Adipocyte (in vitro differentiated cells): ENCODE results near the gene GIT2.

Source experiments
- DNase-seq: peaks from one replicate; pipeline ENCODE4 v3.0.0-alpha.2; 2015; ENCODE audit warnings: low read depth
- H3K27me3 ChIP-seq: replicated peaks from 2 replicates; pipeline ENCODE4 v1.7.0; 2013; ENCODE audit warnings: mild to moderate bottlenecking, low read length, moderate library complexity; ENCODE audit not compliant: control insufficient read depth, insufficient read depth
- H3K36me3 ChIP-seq: 2 replicates; pipeline ENCODE4 v1.7.0; 2013; ENCODE audit warnings: low read length, mild to moderate bottlenecking, moderate library complexity; ENCODE audit not compliant: control insufficient read depth, insufficient read depth, severe bottlenecking
- H3K4me1 ChIP-seq: 2 replicates; pipeline ENCODE4 v1.7.0; 2013; ENCODE audit warnings: mild to moderate bottlenecking, low read length, moderate library complexity; ENCODE audit not compliant: control insufficient read depth, insufficient read depth
- H3K4me3 ChIP-seq: 2 replicates; pipeline ENCODE4 v1.7.0; 2013; ENCODE audit warnings: mild to moderate bottlenecking, low read length, moderate library complexity
- H3K9ac ChIP-seq: 2 replicates; pipeline ENCODE4 v1.7.0; 2013; ENCODE audit warnings: mild to moderate bottlenecking, low read length, moderate library complexity
- H3K9me3 ChIP-seq: 2 replicates; pipeline ENCODE4 v1.7.0; 2013; ENCODE audit warnings: mild to moderate bottlenecking, low read length, moderate library complexity; ENCODE audit not compliant: control insufficient read depth

Gene GIT2

GRCh38 chr12:109958374-109958773, 37.8 kb downstream of the GIT2 start:
- no peak for DNase-seq
- Histone ChIP-seq H3K4me3 (no peak overlapping the region), H3K27me3 (no peaks in the 10 kb centered on the region), H3K9ac (no peak overlapping the region), H3K9me3 (no peaks in the 10 kb centered on the region), H3K36me3 (peaks cover 51% of the 10 kb centered on the region), H3K4me1 (peaks cover 11% of the 10 kb centered on the region)

DNA sequence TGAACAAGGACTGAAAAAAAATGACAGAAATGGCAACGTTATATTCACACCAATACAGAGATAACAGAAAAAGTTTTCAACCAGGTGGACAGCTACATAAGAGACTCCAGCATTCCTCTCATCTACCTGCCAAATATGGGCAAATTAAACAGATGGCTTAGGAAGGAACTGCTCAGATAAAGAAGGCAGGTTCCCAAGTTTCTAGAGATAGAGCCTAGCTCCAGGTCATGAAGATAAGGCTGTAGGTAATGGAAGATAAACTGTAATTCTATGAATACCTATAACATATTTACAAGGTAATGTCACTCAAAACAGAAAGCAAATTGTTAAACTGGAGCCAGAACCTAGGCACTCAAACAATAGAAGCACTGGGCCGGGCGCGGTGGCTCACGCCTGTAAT, 42.5 kb downstream of the GIT2 start:
- Histone ChIP-seq H3K27me3 (no peaks in the 10 kb centered on the region), H3K4me1 (peaks cover 41% of the 10 kb centered on the region), H3K9me3 (no peaks in the 10 kb centered on the region), H3K9ac (no peak overlapping the region), H3K36me3 (peaks cover 49% of the 10 kb centered on the region), H3K4me3 (no peak overlapping the region)
- no peak for DNase-seq

- no peak overlapping the region for H3K4me3 ChIP-seq
- DNase-seq: no peak
- no peaks in the 10 kb centered on the region for H3K27me3 ChIP-seq
- H3K9me3 ChIP-seq: no peaks in the 10 kb centered on the region
- no peak overlapping the region for H3K9ac ChIP-seq
- peaks cover 42% of the 10 kb centered on the region for H3K36me3 ChIP-seq
- H3K4me1 ChIP-seq: peaks cover 49% of the 10 kb centered on the region
Observed at GRCh38 chr12:109952873-109953272, 43.3 kb downstream of the GIT2 start.

- H3K9ac ChIP-seq: peak overlapping the region; percentile 73
- peaks cover 55% of the 10 kb centered on the region for H3K4me1 ChIP-seq
- no peaks in the 10 kb centered on the region for H3K27me3 ChIP-seq
- DNase-seq: no peak
- H3K9me3 ChIP-seq: no peaks in the 10 kb centered on the region
- peak overlapping the region; percentile 49 for H3K4me3 ChIP-seq
- H3K36me3 ChIP-seq: peaks cover 42% of the 10 kb centered on the region
Observed at GRCh38 chr12:109952160-109952858, 43.9 kb downstream of the GIT2 start.

- no peaks in the 10 kb centered on the region for H3K27me3 ChIP-seq
- peaks cover 44% of the 10 kb centered on the region for H3K36me3 ChIP-seq
- H3K9ac ChIP-seq: peak overlapping the region; percentile 73
- DNase-seq: peak; percentile 44
- peaks cover 60% of the 10 kb centered on the region for H3K4me1 ChIP-seq
- peak overlapping the region; percentile 49 for H3K4me3 ChIP-seq
- no peaks in the 10 kb centered on the region for H3K9me3 ChIP-seq
Observed at GRCh38 chr12:109951751-109952150, 44.4 kb downstream of the GIT2 start.

DNA sequence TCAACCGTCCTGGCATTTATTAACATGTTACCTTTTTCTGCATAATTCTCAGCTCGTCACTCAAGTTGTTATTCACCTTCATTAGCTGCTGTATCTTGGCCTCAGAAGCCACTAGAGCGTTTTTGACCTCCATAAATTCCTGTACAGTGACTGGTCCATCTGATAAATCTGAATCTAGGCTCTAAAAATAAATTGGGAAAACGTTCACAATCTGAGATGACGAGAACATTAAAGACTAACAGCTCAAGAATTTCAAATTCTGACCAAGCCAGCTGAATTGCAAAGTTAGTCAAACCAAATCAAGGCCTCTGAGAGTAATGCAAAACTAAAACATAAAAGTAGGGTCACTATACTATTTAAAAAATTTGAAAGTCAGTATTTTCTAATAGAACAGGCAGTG, 45.0 kb downstream of the GIT2 start:
- no peaks in the 10 kb centered on the region for H3K27me3 ChIP-seq
- peaks cover 43% of the 10 kb centered on the region for H3K36me3 ChIP-seq
- peaks cover 65% of the 10 kb centered on the region for H3K4me1 ChIP-seq
- H3K9ac ChIP-seq: peak overlapping the region; percentile 73
- H3K4me3 ChIP-seq: peak overlapping the region; percentile 49
- DNase-seq: peak; percentile 84
- H3K9me3 ChIP-seq: no peaks in the 10 kb centered on the region

DNA sequence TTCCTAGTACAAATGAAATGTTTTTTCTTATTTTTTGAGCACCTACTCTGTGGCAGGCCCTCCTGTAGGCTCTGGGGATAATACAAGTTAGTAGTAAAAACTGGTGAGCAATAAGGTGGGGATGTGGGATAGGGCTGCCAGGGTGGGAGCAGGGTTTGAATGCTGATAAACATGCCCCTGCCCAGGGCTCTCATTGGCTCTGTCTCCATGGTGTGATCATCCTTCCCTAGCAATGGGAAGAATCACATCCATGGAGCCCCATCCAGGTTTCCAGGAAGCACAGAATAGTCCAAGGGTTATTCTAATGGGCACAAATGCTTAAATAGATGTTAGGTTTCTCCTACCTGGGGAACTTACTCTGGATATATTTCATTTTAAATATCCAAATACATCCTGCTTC, 45.5 kb downstream of the GIT2 start:
- no peak for DNase-seq
- H3K9ac ChIP-seq: peak overlapping the region; percentile 24
- no peak overlapping the region for H3K4me3 ChIP-seq
- H3K36me3 ChIP-seq: peaks cover 41% of the 10 kb centered on the region
- H3K9me3 ChIP-seq: no peaks in the 10 kb centered on the region
- H3K4me1 ChIP-seq: peaks cover 65% of the 10 kb centered on the region
- no peaks in the 10 kb centered on the region for H3K27me3 ChIP-seq

GRCh38 chr12:109949089-109949488, 47.1 kb downstream of the GIT2 start:
- no peaks in the 10 kb centered on the region for H3K27me3 ChIP-seq
- DNase-seq: peak; percentile 84
- no peaks in the 10 kb centered on the region for H3K9me3 ChIP-seq
- peaks cover 65% of the 10 kb centered on the region for H3K4me1 ChIP-seq
- H3K9ac ChIP-seq: peak overlapping the region; percentile 24
- H3K36me3 ChIP-seq: peaks cover 41% of the 10 kb centered on the region
- no peak overlapping the region for H3K4me3 ChIP-seq

DNA sequence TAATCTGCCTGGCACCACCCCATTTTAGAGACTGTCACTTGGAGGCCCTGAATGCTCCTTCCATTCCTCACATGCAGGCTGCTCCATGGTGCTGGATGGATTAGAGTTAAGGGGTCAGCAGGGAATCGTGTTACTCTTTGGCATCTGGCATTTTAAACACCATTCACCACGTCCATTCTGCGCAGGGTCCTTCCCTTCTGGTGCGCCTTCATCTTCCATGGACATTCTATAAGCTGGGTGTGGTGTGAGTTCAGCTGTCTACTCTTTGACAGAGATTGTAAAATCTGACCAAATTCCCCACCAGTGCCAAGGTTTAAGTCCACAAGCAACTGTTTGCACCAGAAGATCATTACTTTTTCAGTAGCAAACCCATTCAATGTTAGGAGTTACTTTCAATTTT, 47.8 kb downstream of the GIT2 start:
- Histone ChIP-seq H3K9me3 (no peaks in the 10 kb centered on the region), H3K36me3 (peaks cover 38% of the 10 kb centered on the region), H3K4me3 (peak overlapping the region; percentile 0), H3K4me1 (peaks cover 65% of the 10 kb centered on the region), H3K9ac (peak overlapping the region; percentile 35), H3K27me3 (no peaks in the 10 kb centered on the region)
- peak; percentile 15 for DNase-seq

DNA sequence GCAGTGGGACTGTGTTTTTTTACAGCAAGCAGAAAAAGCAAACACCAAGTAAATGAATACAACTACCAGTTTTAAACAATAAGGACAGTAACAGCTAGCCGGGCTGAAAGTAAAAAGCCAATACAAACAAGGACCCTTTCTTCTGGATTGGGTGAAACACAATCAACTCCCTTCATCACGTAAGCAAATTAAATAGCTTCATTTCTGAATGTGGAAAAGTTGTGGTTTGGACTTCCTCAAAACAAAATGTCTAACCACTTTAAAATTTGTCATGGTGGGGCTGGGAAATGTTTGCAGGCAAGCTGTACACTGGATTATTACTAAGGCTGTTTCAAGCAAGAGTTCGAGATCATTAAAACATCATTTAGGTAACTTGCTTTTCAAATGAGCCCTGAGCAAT, 48.6 kb downstream of the GIT2 start:
- no peaks in the 10 kb centered on the region for H3K27me3 ChIP-seq

DNA sequence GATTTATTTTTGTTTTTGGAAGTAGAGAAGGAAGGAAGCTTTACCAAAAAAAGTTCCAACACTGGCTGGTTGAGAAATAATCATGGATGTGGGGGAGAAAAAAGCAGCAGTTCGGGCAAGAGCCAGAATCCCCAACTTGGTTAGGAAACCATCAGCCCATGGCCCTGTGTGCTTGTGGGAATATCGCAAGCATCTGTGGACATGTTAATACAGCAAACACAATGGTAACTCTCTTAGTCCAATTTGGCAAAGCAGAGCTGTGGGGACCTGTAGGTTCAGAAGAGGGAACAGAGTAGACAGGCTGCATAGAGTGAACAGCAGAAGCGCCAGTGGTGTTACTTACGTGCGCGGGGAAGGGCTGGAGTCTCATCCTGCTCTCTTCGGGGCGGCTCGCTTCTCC, 49.3 kb downstream of the GIT2 start:
- Histone ChIP-seq H3K4me3 (no peak overlapping the region), H3K9ac (no peak overlapping the region), H3K36me3 (peaks cover 30% of the 10 kb centered on the region), H3K4me1 (peaks cover 54% of the 10 kb centered on the region), H3K27me3 (no peaks in the 10 kb centered on the region), H3K9me3 (no peaks in the 10 kb centered on the region)
- DNase-seq: no peak

More for the DNA sequence above, 48.6 kb downstream of the GIT2 start:
- H3K4me1 ChIP-seq: peaks cover 60% of the 10 kb centered on the region
- H3K9me3 ChIP-seq: no peaks in the 10 kb centered on the region
- peaks cover 34% of the 10 kb centered on the region for H3K36me3 ChIP-seq
- peak; percentile 62 for DNase-seq
- no peak overlapping the region for H3K4me3 ChIP-seq
- no peak overlapping the region for H3K9ac ChIP-seq

GRCh38 chr12:109946505-109946904, 49.7 kb downstream of the GIT2 start:
- no peak overlapping the region for H3K4me3 ChIP-seq
- no peaks in the 10 kb centered on the region for H3K9me3 ChIP-seq
- H3K36me3 ChIP-seq: peaks cover 26% of the 10 kb centered on the region
- H3K9ac ChIP-seq: no peak overlapping the region
- DNase-seq: peak; percentile 63
- H3K4me1 ChIP-seq: peaks cover 50% of the 10 kb centered on the region
- H3K27me3 ChIP-seq: no peaks in the 10 kb centered on the region
